ENCODE results near the gene BATF.

Gene BATF

GRCh38 chr14:75515629-75515996, 6.7 kb upstream of the BATF start:
- no peak for TF ChIP-seq GATA3 (IDR thresholded peaks at IDR 0.05; ENCODE audit: low read depth, low read length)
- no peak for TF ChIP-seq GATA2 (IDR thresholded peaks at IDR 0.05; ENCODE audit: low read depth, low read length)

DNA sequence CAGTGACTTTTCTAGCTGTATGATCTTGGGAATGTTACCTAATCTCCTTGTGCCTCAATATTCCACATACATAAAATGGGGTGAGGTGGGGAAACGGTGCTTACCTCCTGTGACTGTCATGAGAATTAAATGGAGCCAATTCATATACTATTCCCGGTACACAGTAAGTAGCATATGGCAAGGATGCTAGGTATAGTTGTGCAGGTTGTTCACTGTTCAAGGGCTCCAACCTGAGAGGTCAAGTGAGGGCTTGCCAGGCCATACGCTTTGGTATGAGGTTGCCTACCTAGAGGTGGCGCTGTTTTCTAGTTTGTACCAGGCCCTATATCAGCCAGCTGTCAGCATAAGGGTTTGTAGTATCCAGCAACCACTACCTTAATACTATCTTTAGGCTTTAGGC, 3.6 kb upstream of the BATF start:
- TF ChIP-seq GATA2 (IDR thresholded peaks at IDR 0.05; ENCODE audit: low read depth, low read length) = no peak
- no peak for TF ChIP-seq GATA3 (IDR thresholded peaks at IDR 0.05; ENCODE audit: low read depth, low read length)

DNA sequence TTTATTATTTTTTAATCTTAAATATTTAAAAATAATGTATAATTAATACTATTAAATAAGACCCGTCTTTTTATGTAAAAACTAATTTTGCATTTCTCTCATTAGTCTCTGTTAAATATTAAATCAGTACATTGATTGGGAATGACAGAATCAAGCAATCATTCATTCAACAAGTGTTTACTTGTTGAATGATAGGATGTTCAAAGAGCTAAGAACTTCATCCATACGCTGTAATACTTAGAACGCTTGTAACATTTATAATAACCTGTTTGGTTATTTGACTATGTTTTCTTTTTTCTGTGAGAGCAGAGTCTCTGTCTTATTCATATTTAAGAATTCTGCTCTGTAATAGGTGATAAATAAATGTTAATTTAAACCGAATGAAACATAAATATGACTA, 2.9 kb upstream of the BATF start:
- TF ChIP-seq GATA2 (IDR thresholded peaks at IDR 0.05; ENCODE audit: low read depth, low read length) (no peak), GATA3 (IDR thresholded peaks at IDR 0.05; ENCODE audit: low read depth, low read length) (no peak)

DNA sequence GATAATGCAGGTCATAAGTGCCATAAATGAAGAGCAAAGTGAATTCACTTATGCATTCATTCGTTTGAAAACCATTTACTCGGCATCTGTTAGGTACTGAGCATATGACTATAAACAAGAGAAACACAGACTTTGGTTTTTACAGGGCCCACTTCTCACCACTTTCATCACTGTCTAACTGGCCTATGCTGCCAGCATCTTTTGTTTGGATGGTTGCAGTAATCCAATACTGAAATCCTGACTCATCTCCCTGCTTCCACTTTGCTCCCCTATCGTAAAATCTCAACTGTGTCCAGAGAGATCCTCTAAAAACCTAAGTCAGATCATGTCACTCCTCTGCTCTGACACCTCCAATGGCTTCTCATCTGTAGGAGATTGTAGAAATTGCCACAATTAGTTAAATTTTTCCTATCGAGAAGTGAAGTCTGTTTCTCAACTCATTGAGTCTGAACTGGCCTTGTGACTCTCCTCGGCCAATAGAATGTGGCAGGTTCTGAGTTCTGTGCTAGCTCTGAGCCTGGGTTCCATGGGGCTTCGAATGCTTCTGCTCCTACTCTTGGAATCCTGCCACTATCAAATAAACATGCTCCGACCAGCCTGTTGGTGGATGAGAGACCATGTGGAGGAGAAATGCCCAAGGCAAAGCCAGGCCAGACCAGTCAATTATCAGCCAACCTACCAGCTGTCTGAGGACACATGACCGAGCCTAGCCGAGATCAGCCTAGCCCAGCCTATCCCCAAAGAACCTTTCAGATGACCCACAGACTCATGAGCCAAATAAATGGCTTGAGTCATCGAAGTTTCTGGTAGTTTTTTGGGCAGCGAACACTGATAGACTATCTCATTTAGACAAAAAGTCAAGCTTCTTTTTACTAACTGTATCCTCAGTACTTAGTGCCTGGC, 2.2 kb upstream of the BATF start:
- TF ChIP-seq GATA2 (IDR thresholded peaks at IDR 0.05; ENCODE audit: low read depth, low read length) = no peak
- TF ChIP-seq GATA3 (IDR thresholded peaks at IDR 0.05; ENCODE audit: low read depth, low read length) = no peak

- TF ChIP-seq GATA3 (IDR thresholded peaks at IDR 0.05; ENCODE audit: low read depth, low read length) (no peak), GATA2 (IDR thresholded peaks at IDR 0.05; ENCODE audit: low read depth, low read length) (no peak)
Measured at GRCh38 chr14:75520852-75521251, 1.4 kb upstream of the BATF start.

DNA sequence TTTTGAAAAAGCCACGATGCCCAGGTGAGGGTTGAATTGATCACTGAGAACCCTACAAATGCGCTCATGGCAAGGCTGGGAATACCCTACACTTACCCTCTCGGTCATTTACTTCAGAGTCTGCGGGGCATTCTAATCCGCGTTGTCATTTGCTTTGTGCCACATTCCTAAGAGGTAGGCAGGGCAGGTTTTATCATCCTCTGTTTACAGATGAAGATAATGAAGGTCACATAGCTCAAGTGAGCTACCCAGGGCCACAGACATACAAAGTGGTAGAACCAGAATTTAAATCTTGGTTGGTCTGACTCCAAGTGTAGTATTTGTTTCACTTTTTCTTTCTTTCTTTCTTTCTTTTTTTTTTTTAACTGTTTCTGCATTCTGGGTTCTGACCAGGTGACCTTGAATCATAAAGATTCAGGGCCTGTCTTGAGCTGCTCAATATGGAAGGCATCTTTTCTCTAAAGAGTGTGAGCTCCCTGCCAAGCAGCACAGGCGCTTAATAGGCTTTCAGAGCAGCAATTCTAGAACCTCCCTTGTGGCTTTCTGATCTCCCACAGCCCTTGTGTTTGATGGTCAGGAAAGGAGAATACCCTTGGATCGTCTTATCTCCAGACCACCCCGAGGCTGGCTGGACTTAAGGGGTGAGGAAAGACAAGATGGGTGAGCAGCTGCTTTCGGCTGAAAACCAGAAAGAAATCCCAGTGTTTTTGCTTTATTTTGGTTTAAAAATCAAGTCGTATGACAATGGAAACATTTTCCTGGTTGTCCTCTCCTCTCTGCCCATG, 662 bp upstream of the BATF start:
- TF ChIP-seq GATA3 (IDR thresholded peaks at IDR 0.05; ENCODE audit: low read depth, low read length) (no peak), GATA2 (IDR thresholded peaks at IDR 0.05; ENCODE audit: low read depth, low read length) (no peak)

DNA sequence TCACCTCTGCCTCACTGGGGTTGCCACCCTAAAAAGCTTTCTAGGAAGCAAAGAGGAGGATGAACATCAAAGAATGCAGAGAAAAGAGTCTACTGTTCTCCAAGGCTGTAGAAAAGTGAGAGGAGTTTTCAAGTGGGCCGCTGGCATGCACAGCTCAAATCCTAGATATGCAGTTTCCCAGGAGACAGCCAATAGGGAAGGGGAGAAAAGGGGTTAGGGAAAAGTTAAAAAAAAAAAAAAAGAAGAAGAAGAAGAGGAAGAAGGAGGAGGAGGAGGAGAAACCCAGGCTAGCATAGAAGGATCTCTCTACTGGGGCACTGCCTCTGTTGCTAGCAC, 682 bp downstream of the BATF start:
- no peak for TF ChIP-seq GATA3 (IDR thresholded peaks at IDR 0.05; ENCODE audit: low read depth, low read length)
- TF ChIP-seq GATA2 (IDR thresholded peaks at IDR 0.05; ENCODE audit: low read depth, low read length) = no peak

DNA sequence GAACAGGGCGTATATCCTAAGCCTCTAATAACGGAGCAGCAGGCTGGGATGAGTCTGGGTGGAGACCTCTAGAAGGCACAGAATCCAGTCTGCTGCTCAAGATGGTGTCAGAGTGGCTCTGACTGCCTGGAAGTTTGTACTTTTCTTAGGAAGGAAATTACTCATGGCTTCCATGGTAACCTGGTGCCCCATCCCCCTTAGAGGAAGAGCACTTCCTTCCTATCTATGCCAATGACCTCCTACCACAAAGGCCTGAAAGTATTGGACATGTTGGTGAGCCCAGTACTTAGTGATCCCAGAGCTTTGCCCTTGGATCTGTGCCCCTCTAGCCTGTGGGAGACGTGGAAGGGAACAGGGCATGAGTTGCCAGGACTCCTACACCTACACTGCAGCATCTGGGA, 1.5 kb downstream of the BATF start:
- TF ChIP-seq GATA3 (IDR thresholded peaks at IDR 0.05; ENCODE audit: low read depth, low read length) (no peak), GATA2 (IDR thresholded peaks at IDR 0.05; ENCODE audit: low read depth, low read length) (no peak)

- TF ChIP-seq GATA2 (IDR thresholded peaks at IDR 0.05; ENCODE audit: low read depth, low read length) = no peak
- TF ChIP-seq GATA3 (IDR thresholded peaks at IDR 0.05; ENCODE audit: low read depth, low read length) = no peak
Measured at GRCh38 chr14:75525969-75526368, 3.7 kb downstream of the BATF start.

DNA sequence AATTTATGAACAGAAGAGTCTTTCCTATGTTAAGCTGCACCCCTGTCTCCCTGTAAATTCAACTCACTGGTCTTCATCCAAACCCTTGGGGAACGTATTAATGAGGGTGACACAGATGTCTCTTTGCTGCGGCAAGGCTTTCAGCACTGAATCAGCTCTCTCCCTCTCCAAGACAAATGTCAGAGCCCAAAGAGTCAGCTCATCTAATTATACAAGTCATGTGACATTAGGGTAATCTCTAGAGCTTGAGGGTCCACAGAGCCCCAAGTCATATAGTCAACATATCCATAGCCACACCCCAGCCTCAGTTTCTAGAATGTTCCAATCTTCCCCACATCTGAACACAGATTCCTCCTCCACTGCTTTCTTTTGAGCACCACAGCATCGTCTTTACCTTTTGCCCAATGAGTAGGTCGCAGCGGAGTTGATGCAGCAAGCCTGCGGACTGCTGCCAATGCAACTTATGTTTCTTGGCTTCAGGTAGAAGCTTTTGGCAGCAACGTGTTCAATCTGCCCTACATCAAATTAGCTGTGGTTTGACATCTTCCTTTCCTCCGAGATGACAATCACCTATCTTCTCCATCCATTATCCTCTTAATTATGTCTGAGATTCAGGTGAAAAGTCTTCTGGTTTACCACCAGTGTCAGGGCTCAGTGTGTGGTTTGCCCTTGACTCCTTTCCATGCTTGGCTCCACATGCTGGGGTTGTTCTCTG, 5.3 kb downstream of the BATF start:
- no peak for TF ChIP-seq GATA3 (IDR thresholded peaks at IDR 0.05; ENCODE audit: low read depth, low read length)
- no peak for TF ChIP-seq GATA2 (IDR thresholded peaks at IDR 0.05; ENCODE audit: low read depth, low read length)

DNA sequence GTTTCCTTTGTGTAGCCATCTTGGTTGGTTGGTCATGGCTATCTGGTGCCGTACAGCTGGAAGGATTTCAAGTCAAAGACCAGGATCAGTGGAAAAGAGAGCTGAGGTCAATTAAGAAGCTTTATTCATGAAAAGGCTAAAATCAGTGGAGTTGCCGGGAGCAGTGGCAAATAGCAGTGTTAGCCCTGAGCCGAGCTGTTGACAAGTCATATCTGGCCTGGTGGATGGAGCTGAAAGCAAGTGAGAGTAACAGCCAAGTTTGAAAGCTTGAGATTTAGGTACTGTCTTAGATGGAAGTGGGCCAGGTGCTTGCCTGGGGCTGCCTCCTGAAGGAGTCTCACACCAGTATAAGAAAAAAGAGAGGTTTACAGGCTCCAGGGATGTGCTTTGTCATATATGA, 9.0 kb downstream of the BATF start:
- TF ChIP-seq GATA2 (IDR thresholded peaks at IDR 0.05; ENCODE audit: low read depth, low read length) = no peak
- TF ChIP-seq GATA3 (IDR thresholded peaks at IDR 0.05; ENCODE audit: low read depth, low read length) = no peak

DNA sequence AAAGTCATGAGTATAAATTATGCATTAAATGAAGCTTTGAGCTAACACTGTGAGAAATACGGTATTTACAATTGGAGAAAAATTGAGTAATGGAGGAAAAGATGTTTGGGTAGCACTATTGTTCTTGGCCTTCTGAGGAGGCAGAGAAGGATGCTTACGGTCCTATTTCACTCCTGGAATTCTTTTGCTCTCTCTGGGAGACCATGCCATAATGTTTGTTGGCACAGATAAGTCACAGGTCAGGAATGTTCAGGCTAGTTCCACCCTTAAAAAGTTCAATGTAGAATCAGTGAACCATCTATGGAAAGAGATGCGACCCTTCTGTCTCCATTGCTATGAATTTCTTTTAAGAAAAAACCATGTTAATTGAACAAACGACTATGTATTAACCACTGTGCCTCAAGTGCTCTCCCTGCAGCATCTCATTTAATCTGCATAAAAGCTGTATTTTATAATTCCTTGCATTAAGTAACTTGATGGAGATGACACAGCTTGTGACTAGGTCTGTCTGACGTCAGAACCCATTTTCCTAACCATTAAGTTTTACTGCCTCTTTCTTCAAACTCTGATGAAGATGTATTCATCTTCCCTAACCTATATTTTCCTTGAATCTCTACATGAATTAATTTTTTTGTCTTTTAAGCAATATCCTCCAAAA, 9.5 kb downstream of the BATF start:
- TF ChIP-seq GATA3 (IDR thresholded peaks at IDR 0.05; ENCODE audit: low read depth, low read length) (no peak), GATA2 (IDR thresholded peaks at IDR 0.05; ENCODE audit: low read depth, low read length) (no peak)

DNA sequence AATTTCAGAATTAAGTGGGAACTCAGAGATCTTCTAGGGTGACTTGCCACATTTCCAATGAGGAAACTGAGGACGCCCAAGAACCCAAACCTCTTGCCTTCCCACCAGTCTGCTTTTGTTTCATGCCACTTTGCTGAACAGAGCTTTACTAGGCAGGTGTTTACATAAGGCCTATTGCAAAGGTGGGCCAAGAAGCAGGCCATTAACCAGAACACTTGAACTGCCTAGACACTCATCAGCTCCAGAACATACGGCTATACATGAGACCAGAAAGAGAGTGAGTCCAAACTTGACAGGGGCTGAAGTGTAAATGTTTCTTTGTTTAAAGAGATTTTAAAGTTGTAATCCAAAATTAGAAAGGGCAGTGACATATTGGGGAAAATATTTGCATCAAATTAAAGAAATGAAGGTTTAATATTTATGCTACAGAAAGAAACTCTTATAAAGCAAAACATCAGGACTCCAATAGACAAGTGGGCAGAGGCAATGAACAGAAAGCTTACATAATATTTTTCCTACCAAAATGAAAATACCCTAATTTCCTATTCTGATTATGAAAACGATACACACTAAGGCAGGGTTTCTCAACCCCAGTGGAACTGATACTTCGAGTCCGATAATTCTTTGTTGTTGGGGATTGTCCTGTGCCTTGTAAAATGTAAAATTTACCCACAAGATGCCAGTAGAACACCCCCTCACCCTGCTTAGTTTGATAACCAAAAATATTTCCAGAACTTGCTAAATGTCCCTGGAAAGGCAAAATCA, 11.7 kb downstream of the BATF start:
- TF ChIP-seq GATA2 (IDR thresholded peaks at IDR 0.05; ENCODE audit: low read depth, low read length) (no peak), GATA3 (IDR thresholded peaks at IDR 0.05; ENCODE audit: low read depth, low read length) (no peak)
